ENCODE data around the gene ECI1.

The ECI1 gene

DNA sequence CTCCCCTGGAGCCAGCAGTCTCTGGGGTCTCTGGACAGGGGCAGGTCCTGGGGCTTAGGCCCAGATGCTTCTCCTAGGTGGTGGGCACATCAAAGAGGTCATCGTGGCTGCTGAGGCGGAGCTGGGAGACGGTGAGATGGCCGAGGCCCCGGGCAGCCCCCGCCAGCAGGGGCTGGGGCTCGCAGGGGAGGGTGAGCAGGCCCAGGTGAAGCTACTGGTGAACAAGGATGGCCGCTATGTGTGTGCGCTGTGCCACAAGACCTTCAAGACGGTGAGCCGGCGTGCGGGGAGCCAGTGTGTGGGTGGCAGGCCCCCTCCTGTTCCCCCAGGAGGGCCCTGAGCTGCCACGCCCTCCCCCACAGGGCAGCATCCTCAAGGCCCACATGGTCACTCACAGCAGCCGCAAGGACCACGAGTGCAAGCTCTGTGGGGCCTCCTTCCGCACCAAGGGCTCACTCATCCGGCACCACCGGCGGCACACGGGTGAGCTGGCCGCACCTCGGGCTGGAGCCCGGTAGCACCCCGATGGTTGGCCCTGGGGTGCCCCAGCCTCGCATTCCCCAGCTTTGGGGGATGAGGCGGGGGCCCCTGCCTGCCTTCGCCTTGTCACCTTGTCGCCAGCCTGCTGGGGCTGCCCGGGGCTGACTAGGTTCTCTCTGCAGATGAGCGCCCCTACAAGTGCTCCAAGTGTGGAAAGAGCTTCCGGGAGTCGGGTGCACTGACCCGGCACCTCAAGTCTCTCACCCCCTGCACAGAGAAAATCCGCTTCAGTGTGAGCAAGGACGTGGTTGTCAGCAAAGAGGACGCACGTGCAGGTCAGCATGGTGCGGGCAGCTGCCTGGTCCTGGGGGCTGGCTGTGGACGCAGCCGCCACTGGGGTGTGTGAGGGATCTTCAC is 19.0 kb downstream of the ECI1 start:
- no peak for DNase-seq

DNA sequence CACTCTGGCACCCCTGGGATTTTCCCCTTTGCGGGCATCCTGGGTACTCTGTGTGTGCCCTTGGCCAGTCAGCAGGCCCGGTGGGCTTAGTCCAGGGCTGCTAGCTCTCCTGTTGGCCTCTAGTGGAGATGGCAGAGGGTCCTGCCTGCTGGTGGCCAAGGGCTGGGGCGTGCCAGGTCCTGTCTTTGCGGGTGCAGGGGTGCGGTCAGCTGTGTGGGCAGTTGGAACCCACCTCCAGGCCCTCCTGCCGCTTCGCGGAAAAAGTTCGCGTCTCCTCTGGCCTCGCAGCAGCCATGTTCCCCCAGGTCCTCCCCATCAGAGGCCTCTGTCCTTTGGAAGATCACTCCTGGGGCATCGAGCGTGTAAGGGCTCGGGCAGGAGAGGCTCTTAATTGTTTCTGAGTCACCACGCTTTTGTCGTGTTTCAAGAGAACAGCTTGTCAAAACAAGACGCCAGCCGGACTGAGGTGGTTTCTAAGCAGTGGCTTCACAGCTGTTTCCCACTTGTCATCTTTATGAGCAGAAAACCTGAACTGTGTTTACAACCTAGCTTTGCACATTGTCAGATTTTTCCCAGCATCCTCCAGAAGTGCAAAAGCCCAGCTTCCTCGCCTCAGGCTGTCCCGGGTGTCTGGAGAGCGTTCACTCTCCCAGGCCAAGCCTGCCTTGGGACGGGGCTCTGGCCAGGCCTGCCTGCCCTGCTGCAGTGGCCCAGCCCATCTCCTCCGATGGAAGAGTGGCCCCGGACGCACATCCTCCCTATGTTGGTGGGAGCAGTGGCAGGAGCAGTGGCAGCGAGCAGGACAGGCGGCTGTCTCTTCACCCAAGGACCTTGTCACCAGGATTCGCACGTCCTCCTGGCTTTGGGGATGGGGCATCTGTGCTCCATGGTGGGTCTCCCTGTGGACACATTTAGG is 20.1 kb downstream of the ECI1 start:
- no peak for DNase-seq

DNA sequence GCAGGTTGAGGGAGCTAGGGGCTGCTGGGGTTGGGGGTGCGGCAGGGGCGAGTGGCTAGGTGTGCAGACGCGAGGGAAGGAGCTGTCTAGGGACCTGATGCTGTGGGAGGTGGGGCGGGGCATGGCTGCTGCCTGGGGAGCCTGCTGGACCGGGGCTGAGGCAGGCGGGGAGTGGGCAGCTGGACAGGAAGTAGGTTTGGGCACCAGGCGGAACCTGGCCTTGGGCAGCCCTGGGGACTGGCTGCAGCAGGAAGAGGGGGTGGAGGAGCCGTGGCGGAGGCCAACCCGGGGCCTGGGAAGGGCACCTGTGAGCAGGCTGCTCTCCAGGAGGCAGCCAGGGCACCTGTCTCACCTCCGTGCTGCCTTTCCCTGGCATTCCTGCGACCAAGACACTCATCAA is 21.0 kb downstream of the ECI1 start:
- no peak for DNase-seq

- no peak for DNase-seq
Observed at GRCh38 chr16:2229632-2230250, 21.6 kb downstream of the ECI1 start.

GRCh38 chr16:2229091-2229490 is 22.3 kb downstream of the ECI1 start:
- DNase-seq = no peak

DNA sequence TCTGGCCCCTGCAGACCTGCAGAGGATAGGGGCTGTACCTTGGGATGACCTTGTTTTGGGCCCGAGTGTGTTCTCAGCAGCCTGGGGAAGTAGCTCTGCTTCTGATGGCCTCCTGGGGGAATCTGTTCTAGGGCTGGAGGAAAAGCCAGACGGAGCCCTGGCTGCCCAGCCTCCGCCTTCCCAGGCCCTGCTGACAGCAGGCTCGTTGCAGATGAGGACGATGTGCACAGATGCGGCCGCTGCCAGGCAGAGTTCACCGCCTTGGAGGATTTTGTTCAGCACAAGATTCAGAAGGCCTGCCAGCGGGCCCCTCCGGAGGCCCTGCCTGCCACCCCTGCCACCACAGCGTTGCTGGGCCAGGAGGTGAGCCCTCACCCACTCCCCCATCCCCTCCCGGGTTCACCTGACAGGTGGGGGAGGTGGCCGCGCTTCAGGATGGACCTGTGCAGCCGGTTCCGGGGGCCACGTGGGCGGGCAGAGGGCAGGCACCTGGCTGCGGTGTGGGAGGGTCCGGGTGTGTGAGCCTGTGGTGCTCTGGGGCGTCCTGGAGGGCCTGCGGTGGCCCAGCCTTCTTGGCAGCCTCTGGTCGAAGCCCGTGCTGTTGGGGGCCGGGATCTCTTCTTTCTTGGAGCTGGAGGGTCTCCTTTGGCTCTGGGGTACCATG is 23.1 kb downstream of the ECI1 start:
- DNase-seq = no peak

GRCh38 chr16:2226918-2227317 is 24.5 kb downstream of the ECI1 start:
- DNase-seq = no peak

DNA sequence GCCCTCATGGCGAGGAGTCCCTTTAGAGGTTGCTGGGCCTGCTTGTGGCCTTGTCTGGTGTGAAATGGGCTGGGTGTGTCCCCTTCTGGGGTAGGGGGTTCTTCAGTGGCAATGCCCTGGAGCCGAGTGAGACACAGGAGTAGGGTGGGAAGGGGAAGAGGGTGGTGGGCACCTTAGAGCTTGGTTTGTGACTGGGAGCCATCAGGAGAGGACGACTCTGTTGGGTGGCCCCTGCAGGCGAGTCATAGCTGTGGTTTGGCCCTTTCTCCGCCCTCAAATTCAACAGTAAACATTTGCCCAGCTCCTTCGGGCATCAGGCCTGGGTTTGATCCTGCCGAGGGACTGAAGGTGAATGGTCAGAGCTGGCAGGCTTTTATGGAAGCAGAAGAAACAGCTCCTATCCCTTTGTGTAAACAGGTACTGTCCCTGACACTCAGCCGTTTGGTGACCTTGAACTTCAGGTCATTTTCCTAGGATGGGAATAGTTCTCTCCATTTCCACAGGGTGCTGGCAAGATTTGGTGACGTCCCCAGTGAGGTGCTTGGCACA is 25.1 kb downstream of the ECI1 start:
- DNase-seq = no peak

DNA sequence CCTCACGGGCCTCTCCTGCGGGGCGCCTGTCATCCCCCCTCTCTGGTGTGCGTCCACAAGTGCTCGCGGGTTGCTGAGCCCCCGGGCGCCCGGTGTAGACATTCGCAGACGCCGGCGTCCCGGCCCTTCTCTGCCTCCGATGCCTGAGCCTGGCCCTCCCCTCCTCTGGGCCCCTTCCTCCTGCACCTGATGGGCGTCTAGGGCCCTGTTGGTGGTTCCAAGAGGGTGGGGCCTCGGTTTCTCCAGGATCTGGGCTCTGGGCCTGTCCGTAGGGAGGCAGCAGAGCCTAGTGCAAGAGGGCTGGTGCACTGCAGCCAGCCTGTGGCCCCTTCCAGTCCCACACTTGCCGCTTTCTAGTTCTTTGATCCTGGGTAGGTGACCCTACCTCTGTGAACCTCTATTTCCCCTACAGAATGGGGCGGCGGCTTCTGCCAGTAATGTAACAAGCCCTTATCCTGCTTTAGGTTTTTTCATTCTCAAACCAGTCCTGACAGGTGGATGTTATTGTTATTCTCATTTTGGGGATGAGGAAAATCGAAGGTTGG is 27.4 kb downstream of the ECI1 start:
- no peak for DNase-seq

DNA sequence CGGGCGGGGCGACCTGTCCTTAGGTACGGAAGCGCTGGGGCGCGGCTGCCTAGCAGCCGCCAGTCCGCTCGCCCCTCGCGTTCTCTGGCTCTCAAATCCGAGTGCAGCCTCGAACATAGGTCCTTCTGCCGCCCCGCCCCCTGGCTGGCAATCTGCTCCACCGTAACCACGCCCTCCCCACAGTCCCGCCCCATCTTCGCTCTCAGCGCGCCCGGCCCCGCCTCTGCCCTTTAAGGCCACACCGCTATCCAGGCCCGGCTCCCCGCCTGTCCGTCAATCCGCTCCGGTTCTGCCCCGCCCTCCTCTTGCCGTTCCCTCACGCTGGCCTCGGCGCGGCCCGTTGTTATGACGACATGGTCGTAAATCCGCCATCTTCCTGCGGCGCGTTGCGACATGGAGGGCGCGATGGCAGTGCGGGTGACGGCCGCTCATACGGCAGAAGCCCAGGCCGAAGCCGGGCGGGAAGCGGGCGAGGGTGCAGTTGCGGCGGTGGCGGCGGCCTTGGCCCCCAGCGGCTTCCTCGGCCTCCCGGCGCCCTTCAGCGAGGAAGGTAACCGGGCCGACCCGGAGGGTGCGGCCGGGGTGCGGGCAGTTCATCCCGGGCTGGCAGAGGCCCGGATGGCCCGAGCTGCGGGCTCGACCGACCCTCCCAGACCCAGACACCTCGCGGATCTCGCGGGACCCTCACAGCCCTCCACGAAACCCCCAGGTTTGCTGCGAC is 28.0 kb downstream of the ECI1 start, which contains the start of gene E4F1:
E4F1 (plus strand) TSS at position 371 of the 721 bp plus-strand sequence; CDS start at position 394, 23 bp downstream.
- DNase-seq = peak; percentile 100

DNA sequence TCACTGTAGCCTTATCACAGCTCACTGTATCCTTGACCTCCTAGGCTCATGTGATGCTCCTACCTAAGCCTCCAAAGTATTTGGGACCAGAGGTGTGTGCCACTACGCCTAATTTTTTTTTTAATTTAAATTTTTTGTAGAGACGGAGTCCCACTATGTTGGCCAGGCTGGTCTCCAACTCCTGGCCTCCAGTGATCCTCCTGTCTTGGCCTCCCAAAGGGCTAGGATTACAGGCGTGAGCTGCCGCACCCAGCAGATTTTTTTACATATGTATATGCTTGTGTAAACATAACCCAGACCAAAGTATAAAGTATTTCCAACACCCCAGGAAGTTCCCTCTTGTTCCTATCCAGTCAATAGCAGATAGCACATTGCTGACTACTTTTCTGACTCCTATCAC is 35.1 kb downstream of the ECI1 start:
- no peak for DNase-seq

- DNase-seq = no peak
Observed at GRCh38 chr16:2214719-2214968, 36.7 kb downstream of the ECI1 start, which contains the start of gene PGP. TSS of gene PGP (minus strand) at chr16:2214840. CDS start at chr16:2214777, 63 bp downstream.

- DNase-seq = no peak
Observed at GRCh38 chr16:2213817-2214718, 37.3 kb downstream of the ECI1 start.

- DNase-seq = no peak
Observed at GRCh38 chr16:2212362-2213324, 38.7 kb downstream of the ECI1 start.

DNA sequence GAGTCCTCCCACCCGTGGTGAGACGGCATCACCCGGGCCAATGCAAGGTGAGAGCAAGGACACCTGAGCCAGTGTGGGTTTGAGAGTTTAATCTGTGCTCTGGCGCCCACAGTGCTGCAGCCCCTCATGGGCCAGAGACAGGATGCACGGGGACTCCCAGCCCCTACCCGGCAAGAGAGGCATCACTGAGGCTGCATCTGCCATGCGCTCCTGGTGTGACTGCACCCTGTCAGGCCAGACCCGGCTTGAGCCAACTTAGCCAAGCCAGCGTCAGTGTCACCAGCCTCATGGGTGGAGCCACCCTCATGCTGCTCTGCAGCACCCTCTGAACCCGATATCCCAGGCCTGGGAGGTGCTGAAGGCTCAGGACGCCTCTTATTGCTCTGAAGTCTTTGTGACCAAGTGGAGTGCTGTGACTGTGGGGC is 39.5 kb downstream of the ECI1 start:
- no peak for DNase-seq

DNA sequence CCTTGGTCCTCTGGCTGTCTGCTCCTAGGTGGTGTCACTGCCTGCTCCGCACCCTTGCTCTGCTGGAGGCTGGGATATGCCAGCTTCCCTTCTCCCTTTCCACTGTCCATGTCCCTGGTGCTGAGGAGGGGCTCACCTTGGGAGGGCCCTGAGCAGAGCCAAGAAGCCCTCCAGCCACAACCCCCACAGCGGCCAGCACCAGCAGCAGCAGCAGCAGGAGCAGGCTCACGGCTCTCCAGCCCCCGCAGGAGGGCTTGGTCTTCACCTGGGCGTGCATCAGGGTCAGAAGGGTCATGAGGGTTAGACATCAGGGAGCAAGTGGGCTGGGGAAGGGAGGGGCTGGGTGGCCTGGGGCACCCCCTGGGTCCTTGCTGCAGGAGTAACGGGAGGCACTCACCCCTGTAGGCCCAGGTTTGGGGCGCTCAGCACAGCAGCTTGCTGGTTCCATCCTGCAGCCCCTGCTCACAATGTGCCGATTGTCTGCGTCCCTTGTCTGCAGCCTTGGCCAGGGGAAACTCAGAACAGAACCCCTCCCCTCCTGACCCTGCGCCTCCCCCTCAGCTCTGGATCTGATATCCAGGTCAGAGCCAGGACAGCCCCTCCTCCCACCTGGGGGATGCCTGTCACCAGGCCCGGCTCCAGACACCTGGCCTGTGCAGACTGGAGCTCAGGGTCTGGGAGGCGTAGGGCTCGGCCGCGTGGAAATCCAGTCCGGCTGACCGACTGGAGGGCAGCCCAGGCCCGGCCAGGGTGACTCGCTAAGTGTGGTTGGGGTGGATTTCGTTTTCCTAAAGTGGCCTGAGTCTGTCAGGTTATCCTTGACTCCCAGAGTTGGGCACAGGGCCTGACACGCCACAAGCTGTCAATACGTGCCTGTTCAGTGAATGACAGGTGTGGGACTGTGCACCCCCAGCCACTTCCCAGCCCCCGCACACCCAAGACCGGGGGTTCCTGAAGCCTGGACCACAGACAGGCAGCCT is 40.7 kb downstream of the ECI1 start, which contains the start of gene BRICD5:
BRICD5 (minus strand) TSS at position 478 of the 980 bp plus-strand sequence; CDS start at position 448, 30 bp downstream.
- DNase-seq = no peak

DNA sequence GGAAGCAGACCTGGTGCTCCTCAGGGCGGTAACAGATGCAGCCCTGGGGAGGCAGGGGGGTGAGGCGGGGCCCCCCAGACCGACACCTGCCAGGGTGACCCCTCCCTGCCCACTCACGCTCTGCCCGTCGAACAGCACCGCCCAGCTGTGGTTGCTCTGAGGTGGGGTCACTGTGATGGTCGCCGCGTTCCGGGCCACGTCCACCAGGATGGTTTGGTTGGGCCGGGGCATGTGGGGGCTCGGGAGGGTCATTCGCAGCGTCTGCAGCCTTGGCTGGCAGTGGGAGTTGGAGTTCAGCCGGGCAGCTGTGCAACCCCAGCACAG is 41.4 kb downstream of the ECI1 start:
- no peak for DNase-seq
